GM03348 (cell line): ENCODE data around the gene CDK5RAP2.

Source experiments
- DNase-seq: peaks from one replicate; pipeline ENCODE4 v3.0.0; 2012; ENCODE audit warnings: low spot score

Gene CDK5RAP2

GRCh38 chr9:120399940-120400339 is 180.0 kb downstream of the CDK5RAP2 start:
- no peak for DNase-seq

GRCh38 chr9:120398286-120398685 is 181.7 kb downstream of the CDK5RAP2 start:
- no peak for DNase-seq

- no peak for DNase-seq
These were observed 182.5 kb downstream of the CDK5RAP2 start for GRCh38 chr9:120397453-120397852.

GRCh38 chr9:120396931-120397330 is 183.0 kb downstream of the CDK5RAP2 start:
- no peak for DNase-seq

GRCh38 chr9:120396418-120396817 is 183.5 kb downstream of the CDK5RAP2 start:
- DNase-seq = no peak

GRCh38 chr9:120395376-120395775 is 184.6 kb downstream of the CDK5RAP2 start:
- DNase-seq = no peak

GRCh38 chr9:120394058-120394669 is 185.8 kb downstream of the CDK5RAP2 start:
- DNase-seq = peak; percentile 94

GRCh38 chr9:120393386-120394057 is 186.4 kb downstream of the CDK5RAP2 start:
- DNase-seq = peak; percentile 67

GRCh38 chr9:120392711-120393110 is 187.3 kb downstream of the CDK5RAP2 start:
- DNase-seq = no peak

- no peak for DNase-seq
These were observed 187.7 kb downstream of the CDK5RAP2 start for GRCh38 chr9:120392245-120392644.

- no peak for DNase-seq
These were observed 188.3 kb downstream of the CDK5RAP2 start for GRCh38 chr9:120391691-120392090.

- DNase-seq = no peak
These were observed 189.3 kb downstream of the CDK5RAP2 start for GRCh38 chr9:120390637-120391190.

- DNase-seq = no peak
These were observed 190.1 kb downstream of the CDK5RAP2 start for GRCh38 chr9:120389867-120390266.

- DNase-seq = no peak
These were observed 190.7 kb downstream of the CDK5RAP2 start for GRCh38 chr9:120389300-120389699.

GRCh38 chr9:120388003-120388855 is 191.7 kb downstream of the CDK5RAP2 start:
- no peak for DNase-seq

- no peak for DNase-seq
These were observed 192.5 kb downstream of the CDK5RAP2 start for GRCh38 chr9:120387257-120388002.

GRCh38 chr9:120386390-120387131 is 193.4 kb downstream of the CDK5RAP2 start:
- no peak for DNase-seq

GRCh38 chr9:120385606-120386389 is 194.2 kb downstream of the CDK5RAP2 start:
- DNase-seq = no peak

GRCh38 chr9:120384925-120385272 is 195.1 kb downstream of the CDK5RAP2 start:
- DNase-seq = no peak
